HG02759 (cell line): Measurements from ENCODE around the gene EIF4B.
A peak's percentile ranks its signal among the peaks of the same experiment; 100 is the strongest.
"Not testable (repeated sequence)": the region's sequence is repeated elsewhere in the genome, so short reads cannot be mapped to it uniquely, and the experiment has no call there.

Experiments used
- ATAC-seq: cut with Tn5 transposase; IDR thresholded peaks from one replicate; pipeline ENCODE4 v1.9.1; 2021; ENCODE audit warnings: mild to moderate bottlenecking, moderate library complexity; ENCODE audit not compliant: unreplicated experiment

EIF4B gene

GRCh38 chr12:52992699-52993557 is 13.3 kb upstream of the EIF4B start:
- no peak for ATAC-seq

GRCh38 chr12:52993558-52993869 is 12.7 kb upstream of the EIF4B start:
- ATAC-seq = no peak

- ATAC-seq = no peak
Measured at GRCh38 chr12:53004178-53004577, 2.1 kb upstream of the EIF4B start.

- ATAC-seq = no peak
Measured at GRCh38 chr12:53004582-53004981, 1.7 kb upstream of the EIF4B start.

GRCh38 chr12:53005215-53005985 is 856 bp upstream of the EIF4B start:
- peak; percentile 1 for ATAC-seq

- peak; percentile 22 for ATAC-seq
Measured at GRCh38 chr12:53006810-53007309, 604 bp downstream of the EIF4B start.

- no peak for ATAC-seq
Measured at GRCh38 chr12:53007343-53007742, 1.1 kb downstream of the EIF4B start.

GRCh38 chr12:53008760-53009159 is 2.5 kb downstream of the EIF4B start:
- ATAC-seq = not testable (repeated sequence)

GRCh38 chr12:53010955-53011354 is 4.7 kb downstream of the EIF4B start:
- ATAC-seq = no peak

- no peak for ATAC-seq
Measured at GRCh38 chr12:53011889-53012288, 5.6 kb downstream of the EIF4B start.

GRCh38 chr12:53012928-53013327 is 6.7 kb downstream of the EIF4B start:
- no peak for ATAC-seq

GRCh38 chr12:53014709-53015108 is 8.5 kb downstream of the EIF4B start:
- ATAC-seq = no peak

GRCh38 chr12:53025250-53025649 is 19.0 kb downstream of the EIF4B start:
- no peak for ATAC-seq

GRCh38 chr12:53027014-53027413 is 20.8 kb downstream of the EIF4B start:
- not testable (repeated sequence) for ATAC-seq

- ATAC-seq = no peak
Measured at GRCh38 chr12:53031616-53032015, 25.4 kb downstream of the EIF4B start.

GRCh38 chr12:53033832-53034231 is 27.6 kb downstream of the EIF4B start:
- ATAC-seq = not testable (repeated sequence)

- ATAC-seq = no peak
Measured at GRCh38 chr12:53034459-53034858, 28.2 kb downstream of the EIF4B start.

- ATAC-seq = no peak
Measured at GRCh38 chr12:53036802-53037201, 30.5 kb downstream of the EIF4B start.

GRCh38 chr12:53039851-53040250 is 33.6 kb downstream of the EIF4B start:
- ATAC-seq = no peak

- ATAC-seq = no peak
Measured at GRCh38 chr12:53042607-53043454, 36.6 kb downstream of the EIF4B start.

GRCh38 chr12:53044052-53044581 is 37.9 kb downstream of the EIF4B start:
- no peak for ATAC-seq
